Measurements from ENCODE around the gene ZBTB44.

Gene ZBTB44

DNA sequence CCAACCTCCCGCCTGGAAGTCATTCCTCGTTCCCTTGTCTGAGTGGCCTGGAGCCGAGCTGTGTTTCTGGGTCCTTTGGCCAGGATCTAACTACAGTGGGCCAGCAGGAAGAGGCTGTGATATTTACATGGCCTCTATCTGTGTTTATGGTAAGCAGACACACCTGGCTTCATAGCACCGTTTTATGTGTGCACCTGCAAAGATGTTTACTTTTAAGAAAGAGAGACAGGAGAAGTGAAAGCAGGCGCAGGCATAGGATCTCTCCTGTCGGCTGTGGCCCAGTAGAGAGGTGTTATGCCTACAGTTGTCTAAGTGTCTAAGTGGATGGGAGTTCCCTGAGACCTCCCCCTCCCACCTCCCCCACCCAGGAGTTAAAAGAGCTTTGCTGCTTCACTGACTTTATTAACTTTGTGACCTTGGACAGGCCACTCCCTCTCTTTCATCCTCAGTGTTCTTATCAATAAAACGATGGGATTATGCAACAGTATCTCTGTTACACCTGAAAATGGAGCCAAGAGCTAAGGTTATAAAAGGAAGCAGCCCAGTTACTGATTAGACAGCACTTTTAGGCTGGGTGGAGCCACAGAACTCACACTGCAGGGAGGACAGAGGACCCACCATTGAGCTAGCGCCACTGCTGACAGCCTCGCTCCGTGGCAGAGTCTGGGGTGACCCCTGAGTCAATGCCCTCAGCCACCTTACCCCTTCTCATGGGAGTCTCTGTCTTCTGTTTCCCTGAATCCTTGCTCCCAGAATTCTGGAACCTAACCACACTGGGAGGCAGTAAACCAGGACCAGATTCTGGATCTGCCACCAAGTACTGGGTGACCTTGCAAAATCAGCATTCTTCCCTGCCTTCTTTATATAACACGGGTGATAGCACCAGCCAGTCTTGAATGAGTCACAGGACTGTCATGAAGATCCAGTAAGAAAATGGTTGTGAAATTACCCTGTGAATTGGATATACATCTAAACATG is 133.1 kb downstream of the ZBTB44 start:
- Mint-ChIP-seq H3K4me3 (peak overlapping the region; percentile 6 to 26), H3K36me3 (peaks cover 0 to 3% of the 10 kb centered on the region in 2 donors), H3K27ac (peak overlapping the region; percentile 51), H3K27me3 (no peaks in the 10 kb centered on the region), H3K9me3 (no peaks in the 10 kb centered on the region), H3K4me1 (peaks cover 42 to 46% of the 10 kb centered on the region in 2 donors)
- ATAC-seq (replicated peaks) (peak; percentile 74 to 80), DNase-seq (no peak)

GRCh38 chr11:130180896-130181294 is 133.8 kb downstream of the ZBTB44 start:
- peak overlapping the region in 1 of 2 donors; percentile 6 for H3K4me3 Mint-ChIP-seq
- no peaks in the 10 kb centered on the region for H3K27me3 Mint-ChIP-seq
- peaks cover 42 to 46% of the 10 kb centered on the region in 2 donors for H3K4me1 Mint-ChIP-seq
- peak overlapping the region; percentile 51 for H3K27ac Mint-ChIP-seq
- ATAC-seq (replicated peaks) (peak; percentile 9 to 12), DNase-seq (no peak)
- peaks cover 0 to 4% of the 10 kb centered on the region in 2 donors for H3K36me3 Mint-ChIP-seq
- H3K9me3 Mint-ChIP-seq, result no peaks in the 10 kb centered on the region

DNA sequence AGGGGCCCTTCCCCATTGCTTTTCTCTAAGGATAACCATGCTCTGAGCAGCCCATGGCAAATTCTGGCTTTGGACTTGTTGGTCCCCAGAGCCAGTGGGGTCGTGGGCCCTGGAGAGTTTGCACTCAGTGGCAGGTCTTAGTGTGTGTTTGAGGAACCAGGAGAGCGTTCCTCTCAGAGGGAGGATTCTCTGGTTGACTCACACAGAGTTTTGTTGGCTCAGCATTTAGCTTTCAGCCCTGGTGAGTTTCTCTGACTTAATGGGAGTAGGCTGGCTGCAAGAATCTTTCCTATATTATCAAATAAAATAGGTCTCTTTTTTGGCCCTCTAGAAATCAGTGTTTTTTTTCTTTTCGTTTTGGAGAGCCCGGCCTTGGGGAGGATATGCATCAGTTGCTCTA is 134.2 kb downstream of the ZBTB44 start:
- H3K27ac Mint-ChIP-seq, result peak overlapping the region; percentile 70
- peaks cover 0 to 4% of the 10 kb centered on the region in 2 donors for H3K36me3 Mint-ChIP-seq
- H3K4me1 Mint-ChIP-seq, result peaks cover 42 to 46% of the 10 kb centered on the region in 2 donors
- DNase-seq (no peak), ATAC-seq (replicated peaks) (peak; percentile 86 to 87)
- H3K9me3 Mint-ChIP-seq, result no peaks in the 10 kb centered on the region
- H3K4me3 Mint-ChIP-seq, result peak overlapping the region in 1 of 2 donors; percentile 33
- H3K27me3 Mint-ChIP-seq, result no peaks in the 10 kb centered on the region

GRCh38 chr11:130179396-130180306 is 135.1 kb downstream of the ZBTB44 start:
- DNase-seq, result no peak
- peak overlapping the region; percentile 73 for H3K27ac Mint-ChIP-seq
- ATAC-seq (replicated peaks), result no peak
- peaks cover 42 to 46% of the 10 kb centered on the region in 2 donors for H3K4me1 Mint-ChIP-seq
- peaks cover 8 to 10% of the 10 kb centered on the region in 2 donors for H3K36me3 Mint-ChIP-seq
- no peak overlapping the region for H3K4me3 Mint-ChIP-seq
- peaks cover 0 to 3% of the 10 kb centered on the region in 2 donors for H3K27me3 Mint-ChIP-seq
- H3K9me3 Mint-ChIP-seq, result peaks cover 6 to 8% of the 10 kb centered on the region in 2 donors

- H3K27ac Mint-ChIP-seq, result peak overlapping the region; percentile 51
- DNase-seq (no peak), ATAC-seq (replicated peaks) (peak; percentile 31 to 33)
- no peak overlapping the region for H3K4me3 Mint-ChIP-seq
- H3K27me3 Mint-ChIP-seq, result peaks cover 0 to 3% of the 10 kb centered on the region in 2 donors
- peaks cover 8 to 10% of the 10 kb centered on the region in 2 donors for H3K9me3 Mint-ChIP-seq
- peaks cover 11 to 12% of the 10 kb centered on the region in 2 donors for H3K36me3 Mint-ChIP-seq
- H3K4me1 Mint-ChIP-seq, result peaks cover 42 to 46% of the 10 kb centered on the region in 2 donors
Observed at GRCh38 chr11:130178441-130179339, 136.0 kb downstream of the ZBTB44 start.

DNA sequence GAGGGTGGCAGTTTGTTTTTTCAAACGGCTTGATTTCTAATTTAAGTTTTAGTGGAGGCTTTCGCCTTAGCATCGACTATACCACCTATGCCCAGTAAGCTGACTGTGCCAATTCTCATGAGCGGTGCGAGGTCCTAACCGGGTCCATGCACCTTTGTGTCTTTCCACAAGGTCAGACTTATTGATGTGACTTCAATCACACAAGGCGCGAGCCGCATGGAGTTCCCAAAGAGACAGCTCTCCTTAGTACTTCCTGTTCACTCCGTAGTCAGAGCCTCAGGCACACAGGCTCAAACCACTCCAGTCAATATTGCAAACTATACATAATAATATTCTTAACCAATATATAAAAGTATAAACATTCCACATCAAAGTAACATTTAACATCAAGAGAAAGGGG is 136.9 kb downstream of the ZBTB44 start:
- ATAC-seq (replicated peaks), result no peak
- DNase-seq, result no peak
- Mint-ChIP-seq H3K4me3 (no peak overlapping the region), H3K36me3 (peaks cover 12 to 15% of the 10 kb centered on the region in 2 donors), H3K9me3 (peaks cover 8 to 10% of the 10 kb centered on the region in 2 donors), H3K4me1 (peaks cover 42 to 46% of the 10 kb centered on the region in 2 donors), H3K27ac (no peak overlapping the region), H3K27me3 (peaks cover 0 to 3% of the 10 kb centered on the region in 2 donors)

All from stimulated activated naive B cell treated with anti-CD40 and anti-IgM and Interleukin-4, amounts not matched to agents 10 μg/mL and 1 μg/mL and 100 μg/mL, for 72 hours (primary cell).